Measurements from ENCODE around the gene FOXI2. TPM values are rescaled to one million over a fixed set of nuclear protein-coding genes. Genes with fewer than 3 reads are reported as not detected.

The FOXI2 gene
- total and polyA plus RNA-seq, 12 donors: 0.07 to 0.81 (median 0.31) TPM; not detected in 3

- DNase-seq: no peak
- no peaks in the 10 kb centered on the region for H3K36me3 ChIP-seq
- peaks cover 6 to 38% (median 14%) of the 10 kb centered on the region in 7 donors for H3K27me3 ChIP-seq
- intact Hi-C loops (cut with DNase I): no loop called here
- no peak for ATAC-seq
- WGBS, 2 donors: 69 to 79% methylated on average over 3 of the region's 3 CpGs
- TF ChIP-seq, protein P1, sequence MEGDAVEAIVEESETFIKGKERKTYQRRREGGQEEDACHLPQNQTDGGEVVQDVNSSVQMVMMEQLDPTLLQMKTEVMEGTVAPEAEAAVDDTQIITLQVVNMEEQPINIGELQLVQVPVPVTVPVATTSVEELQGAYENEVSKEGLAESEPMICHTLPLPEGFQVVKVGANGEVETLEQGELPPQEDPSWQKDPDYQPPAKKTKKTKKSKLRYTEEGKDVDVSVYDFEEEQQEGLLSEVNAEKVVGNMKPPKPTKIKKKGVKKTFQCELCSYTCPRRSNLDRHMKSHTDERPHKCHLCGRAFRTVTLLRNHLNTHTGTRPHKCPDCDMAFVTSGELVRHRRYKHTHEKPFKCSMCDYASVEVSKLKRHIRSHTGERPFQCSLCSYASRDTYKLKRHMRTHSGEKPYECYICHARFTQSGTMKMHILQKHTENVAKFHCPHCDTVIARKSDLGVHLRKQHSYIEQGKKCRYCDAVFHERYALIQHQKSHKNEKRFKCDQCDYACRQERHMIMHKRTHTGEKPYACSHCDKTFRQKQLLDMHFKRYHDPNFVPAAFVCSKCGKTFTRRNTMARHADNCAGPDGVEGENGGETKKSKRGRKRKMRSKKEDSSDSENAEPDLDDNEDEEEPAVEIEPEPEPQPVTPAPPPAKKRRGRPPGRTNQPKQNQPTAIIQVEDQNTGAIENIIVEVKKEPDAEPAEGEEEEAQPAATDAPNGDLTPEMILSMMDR (IDR thresholded peaks at IDR 0.05): no peak
- H3K27ac ChIP-seq: no peak overlapping the region
- no peak overlapping the region for H3K4me3 ChIP-seq
- H3K9me3 ChIP-seq: peaks cover 0 to 5% (median 0%) of the 10 kb centered on the region in 11 donors
- H3K4me1 ChIP-seq: peaks cover 0 to 9% (median 2%) of the 10 kb centered on the region in 9 donors
Observed at GRCh38 chr10:127743205-127743604, 6.2 kb downstream of the FOXI2 start.

- TF ChIP-seq, protein P1 (IDR thresholded peaks at IDR 0.05): no peak
- Histone ChIP-seq H3K4me3 (no peak overlapping the region), H3K9me3 (peaks cover 0 to 15% (median 5%) of the 10 kb centered on the region in 11 donors), H3K27ac (no peak overlapping the region), H3K36me3 (no peaks in the 10 kb centered on the region), H3K4me1 (no peaks in the 10 kb centered on the region), H3K27me3 (peaks cover 0 to 24% (median 0%) of the 10 kb centered on the region in 7 donors)
- ATAC-seq (no peak), DNase-seq (no peak)
- intact Hi-C loops (cut with DNase I): no loop called here
- WGBS, 2 donors: 71 to 72% methylated on average over 9 of the region's 9 CpGs
Observed at GRCh38 chr10:127744956-127745355, 8.0 kb downstream of the FOXI2 start.

DNA sequence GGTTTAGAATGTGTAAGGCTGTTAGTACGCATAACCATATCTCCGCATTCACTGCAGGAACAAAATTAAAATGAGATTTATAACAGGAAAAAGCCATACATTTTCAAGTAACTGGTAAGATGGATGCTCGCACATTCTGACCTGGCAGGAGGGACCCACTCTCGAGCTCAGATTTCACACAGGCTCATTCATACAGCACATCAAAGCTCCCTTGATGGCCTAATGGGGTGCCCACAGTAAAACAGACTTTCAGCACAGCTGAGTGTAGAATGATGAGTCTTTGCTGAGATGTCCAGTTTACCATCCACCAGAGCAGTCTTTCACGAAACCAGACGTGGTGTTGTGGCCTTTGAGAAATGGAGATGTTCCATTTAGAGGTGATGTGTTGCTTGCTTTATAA lies 8.9 kb downstream of the FOXI2 start:
- ATAC-seq (no peak), DNase-seq (no peak)
- intact Hi-C loops (cut with DNase I): no loop called here
- Histone ChIP-seq H3K27ac (no peak overlapping the region), H3K36me3 (no peaks in the 10 kb centered on the region), H3K9me3 (peaks cover 0 to 15% (median 5%) of the 10 kb centered on the region in 11 donors), H3K4me1 (no peaks in the 10 kb centered on the region), H3K27me3 (peaks cover 0 to 18% (median 0%) of the 10 kb centered on the region in 7 donors), H3K4me3 (no peak overlapping the region)
- TF ChIP-seq, protein P1 (IDR thresholded peaks at IDR 0.05): no peak
- WGBS, 2 donors: 68 to 71% methylated on average over 6 of the region's 6 CpGs

- Histone ChIP-seq H3K9me3 (no peaks in the 10 kb centered on the region), H3K27ac (no peak overlapping the region), H3K4me3 (no peak overlapping the region), H3K36me3 (no peaks in the 10 kb centered on the region), H3K27me3 (peaks cover 0 to 13% (median 5%) of the 10 kb centered on the region in 7 donors), H3K4me1 (no peaks in the 10 kb centered on the region)
- DNase-seq (no peak), ATAC-seq (peak in 1 of 8 donors; percentile 25)
- 48 to 65% methylated on average over 3 of the region's 3 CpGs for WGBS, 2 donors
- intact Hi-C loops (cut with DNase I): no loop called here
- TF ChIP-seq, protein P1 (IDR thresholded peaks at IDR 0.05): no peak
Observed at GRCh38 chr10:127755753-127756152, 18.8 kb downstream of the FOXI2 start.

All from heart right ventricle (tissue), 16 donors.